NCI-H2029 treated with DMSO at 0.1 percent for 48 hours (cell line): Measurements from ENCODE around the gene HUWE1.

Source experiments
- DNase-seq: peaks from one replicate; lab custom pipeline; 2025; lab: John Stamatoyannopoulos, UW

HUWE1 gene

GRCh38 chrX:53684415-53685192 lies 1.9 kb downstream of the HUWE1 start:
- DNase-seq, result peak; percentile 98

GRCh38 chrX:53683556-53684414 lies 2.7 kb downstream of the HUWE1 start:
- DNase-seq, result peak; percentile 98

GRCh38 chrX:53682885-53683555 lies 3.5 kb downstream of the HUWE1 start:
- no peak for DNase-seq

DNA sequence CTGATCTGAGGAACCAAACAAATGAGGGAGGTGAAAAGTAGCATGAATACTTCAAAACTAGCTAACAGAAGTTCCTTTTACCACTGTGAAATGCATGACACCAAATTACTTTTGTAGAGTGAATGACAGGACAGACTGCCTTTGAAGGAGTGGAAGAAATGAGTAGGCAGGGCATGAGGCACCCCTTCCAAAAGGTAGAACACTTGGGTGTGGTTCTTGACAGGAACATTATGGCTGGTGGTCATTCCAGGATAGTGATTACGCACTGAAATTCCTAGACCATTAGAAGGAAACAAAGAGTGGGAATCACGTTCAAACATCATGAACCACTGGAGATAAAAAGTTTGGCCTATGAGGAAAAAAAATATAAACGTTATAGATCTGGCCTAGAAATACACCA lies 4.9 kb downstream of the HUWE1 start:
- no peak for DNase-seq

- no peak for DNase-seq
These were observed 7.9 kb downstream of the HUWE1 start for GRCh38 chrX:53678667-53679066.

GRCh38 chrX:53677286-53677685 lies 9.2 kb downstream of the HUWE1 start:
- DNase-seq, result no peak

GRCh38 chrX:53674581-53674980 lies 11.9 kb downstream of the HUWE1 start:
- no peak for DNase-seq

DNA sequence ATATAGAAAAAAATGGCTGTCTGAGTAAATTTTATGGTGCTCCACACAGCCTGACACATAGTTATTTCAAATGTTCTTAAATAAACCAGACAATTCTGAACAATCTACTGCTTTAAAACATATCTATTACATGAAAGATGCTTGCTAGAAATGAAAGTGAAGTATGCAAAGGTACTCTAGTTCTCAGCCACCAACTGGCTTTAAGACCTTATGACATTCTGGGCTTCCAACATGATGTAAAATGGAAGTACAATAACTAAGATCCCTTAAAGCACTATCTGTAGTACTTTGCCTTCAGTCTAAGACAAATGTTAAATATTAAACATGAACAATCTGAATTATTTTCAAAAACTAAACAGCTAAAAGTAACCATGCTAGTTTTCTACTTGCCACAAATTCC lies 17.3 kb downstream of the HUWE1 start:
- DNase-seq, result no peak

GRCh38 chrX:53666171-53666570 lies 20.3 kb downstream of the HUWE1 start:
- DNase-seq, result no peak

GRCh38 chrX:53660004-53660403 lies 26.5 kb downstream of the HUWE1 start:
- no peak for DNase-seq

DNA sequence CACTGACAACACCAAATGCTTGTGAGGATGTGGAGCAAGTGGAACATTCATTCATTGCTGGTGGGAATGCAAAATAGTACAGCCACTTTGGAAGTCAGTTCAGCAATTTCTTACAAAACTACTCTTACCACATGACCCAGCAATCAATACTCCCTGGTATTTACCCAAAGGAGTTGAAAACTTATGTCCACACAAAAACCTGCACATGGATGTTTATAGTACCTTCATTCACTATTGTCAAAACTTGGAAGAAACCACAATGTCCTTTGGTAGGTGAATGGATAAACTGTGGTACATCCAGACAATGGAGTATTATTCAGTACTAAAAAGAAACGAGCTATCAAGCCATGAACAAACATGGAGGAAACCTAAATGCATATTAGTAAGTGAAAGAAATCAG lies 27.5 kb downstream of the HUWE1 start:
- no peak for DNase-seq

DNA sequence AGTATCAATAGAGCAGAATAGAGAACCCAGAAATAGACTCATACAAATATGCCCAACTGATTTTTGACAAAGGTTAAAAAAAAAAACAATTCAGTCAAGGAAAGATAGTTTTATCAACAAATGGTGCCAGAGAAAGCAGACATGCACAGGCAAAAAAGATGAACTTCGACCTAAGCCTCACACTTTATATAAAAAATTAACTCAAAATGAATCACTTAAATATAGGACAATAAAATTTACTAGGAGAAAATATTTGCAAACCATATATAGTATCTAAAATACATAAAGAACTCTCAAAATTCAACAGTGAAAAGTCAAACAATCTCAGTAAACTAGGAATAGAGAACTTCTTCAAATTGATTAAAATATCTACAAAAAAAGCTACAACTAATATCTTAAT lies 29.7 kb downstream of the HUWE1 start:
- DNase-seq, result no peak

GRCh38 chrX:53654376-53654775 lies 32.1 kb downstream of the HUWE1 start:
- DNase-seq, result no peak

GRCh38 chrX:53644751-53645150 lies 41.8 kb downstream of the HUWE1 start:
- no peak for DNase-seq

DNA sequence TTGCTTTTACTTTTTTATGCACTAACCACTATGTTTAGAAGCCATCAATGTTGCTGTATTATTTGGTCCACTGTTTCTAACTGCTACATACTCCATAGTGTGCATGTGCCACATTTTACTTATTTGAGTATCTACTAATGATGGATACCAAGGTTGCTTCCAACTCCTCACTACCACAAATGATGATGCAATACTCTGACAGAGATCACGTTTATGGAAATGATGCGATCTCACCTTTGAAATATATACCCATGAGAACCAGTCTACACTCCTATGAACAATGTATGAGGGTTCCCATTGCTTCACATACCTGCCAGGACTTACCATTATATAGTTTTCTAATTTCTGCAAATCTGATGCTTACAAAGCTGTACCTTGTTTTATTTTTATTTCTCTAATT lies 44.2 kb downstream of the HUWE1 start:
- DNase-seq, result no peak

DNA sequence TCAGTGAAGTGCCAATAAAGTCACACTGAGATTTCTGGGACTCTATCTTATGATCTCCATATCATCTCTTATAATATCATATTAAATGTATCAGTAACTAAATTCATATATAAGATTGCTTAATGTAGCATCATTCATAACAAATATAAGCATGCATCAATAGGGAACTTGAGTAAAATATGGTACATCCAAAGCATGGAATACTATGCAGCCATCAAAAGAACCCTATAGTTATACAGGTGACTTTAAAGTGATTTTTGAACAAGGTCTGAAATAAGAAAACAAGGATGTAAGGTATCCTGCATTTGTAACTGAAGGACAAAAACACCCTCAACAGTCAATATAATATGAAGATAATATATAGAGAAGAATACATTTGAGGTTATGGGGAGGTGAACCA lies 47.3 kb downstream of the HUWE1 start:
- DNase-seq, result no peak

DNA sequence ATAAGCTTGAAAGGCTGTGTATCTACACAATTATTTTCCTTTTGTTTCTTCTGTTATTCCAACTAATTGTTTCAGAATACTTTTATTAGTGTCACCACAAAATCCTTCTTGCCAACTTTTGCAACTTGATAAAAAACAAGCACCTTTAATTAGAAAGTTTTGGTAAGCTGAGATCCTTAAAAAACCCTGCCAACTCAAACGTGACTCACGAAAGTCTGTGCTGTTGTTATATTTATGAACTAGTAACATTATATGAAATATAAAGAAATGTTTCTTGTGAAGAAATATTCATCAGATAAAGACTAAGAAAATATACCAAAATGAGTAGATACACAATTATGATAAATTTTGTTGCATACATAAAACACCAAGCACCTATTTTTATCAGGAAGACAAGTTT lies 49.0 kb downstream of the HUWE1 start:
- DNase-seq, result no peak

GRCh38 chrX:53631156-53631555 lies 55.4 kb downstream of the HUWE1 start:
- DNase-seq, result no peak

DNA sequence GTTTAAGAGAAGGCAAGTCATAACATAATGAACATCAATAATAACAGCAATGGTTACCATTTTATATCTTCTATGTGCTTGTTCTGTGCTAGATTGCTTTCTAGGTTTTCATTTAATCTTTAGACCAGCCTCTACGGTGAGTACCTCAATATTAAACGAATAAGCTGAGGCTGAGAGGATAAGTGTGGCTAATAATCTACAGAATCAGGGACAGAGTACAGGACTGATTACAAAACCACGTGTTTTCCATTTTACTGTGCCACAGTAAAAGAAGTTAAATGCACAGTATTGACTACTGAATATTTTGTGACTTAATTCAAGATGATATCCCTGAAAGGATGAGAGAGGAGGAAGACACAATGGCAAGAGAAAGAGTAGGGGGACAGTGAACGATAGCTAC lies 56.3 kb downstream of the HUWE1 start:
- DNase-seq, result no peak

DNA sequence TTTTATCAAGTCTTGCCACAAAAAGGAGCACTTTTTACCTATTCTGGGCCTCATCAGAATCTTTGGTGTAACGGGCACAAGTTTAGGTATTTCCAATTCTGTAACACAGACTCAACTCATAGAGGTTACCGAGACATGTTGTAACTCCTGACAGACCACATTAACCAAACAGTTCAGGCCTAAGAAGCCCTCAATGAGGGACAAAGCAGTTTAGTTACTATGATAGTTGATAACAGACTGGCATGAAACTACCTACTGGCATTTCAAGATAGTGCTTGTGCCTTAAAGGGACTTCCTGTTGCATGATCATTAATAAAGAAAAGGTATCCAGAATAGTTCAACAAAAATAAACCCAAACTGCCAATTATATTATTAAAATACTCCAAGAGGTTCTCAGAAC lies 64.1 kb downstream of the HUWE1 start:
- DNase-seq, result no peak

- no peak for DNase-seq
These were observed 65.0 kb downstream of the HUWE1 start for GRCh38 chrX:53621418-53621986.

- no peak for DNase-seq
These were observed 69.6 kb downstream of the HUWE1 start for GRCh38 chrX:53616946-53617345.

DNA sequence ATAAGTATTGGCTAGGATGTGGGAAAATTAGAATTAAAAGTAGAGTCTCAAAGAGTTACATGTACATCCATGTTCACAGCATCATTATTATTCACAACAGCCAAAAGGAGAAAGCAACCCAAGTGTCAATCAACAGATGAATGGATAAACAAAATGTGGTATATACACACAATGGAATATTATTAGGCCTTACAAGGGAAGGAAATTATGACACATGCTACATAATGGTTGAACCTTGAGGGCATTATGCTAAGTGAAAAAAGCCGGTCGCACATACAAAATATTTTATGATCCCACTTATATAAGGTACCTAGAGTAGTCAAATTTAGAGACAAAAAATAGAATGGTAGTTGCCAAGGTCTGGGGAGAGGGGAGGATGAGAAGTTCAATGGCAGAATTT lies 80.1 kb downstream of the HUWE1 start:
- no peak for DNase-seq
